Measurements from ENCODE around the gene PRKAG1. TPM values are rescaled to one million over a fixed set of nuclear protein-coding genes. Genes with fewer than 3 reads are reported as not detected.

The PRKAG1 gene
- total RNA-seq, 4 donors from 2014 or later, result 55.9 to 79.9 (median 64.2) TPM

GRCh38 chr12:49028666-49029275 lies 10.2 kb upstream of the PRKAG1 start:
- no peak for ATAC-seq

GRCh38 chr12:49027846-49028555 lies 9.4 kb upstream of the PRKAG1 start:
- ATAC-seq, result no peak
- WGBS, 2 donors (ENCODE audit: low coverage in 1 of 2), result 77 to 82% methylated on average over 5 to 7 of the region's 9 CpGs
- Histone ChIP-seq H3K27ac (no peak overlapping the region), H3K4me3 (no peak overlapping the region), H3K27me3 (no peaks in the 10 kb centered on the region), H3K36me3 (peaks cover 0 to 94% of the 10 kb centered on the region in 2 donors), H3K4me1 (peaks cover 0 to 7% (median 0%) of the 10 kb centered on the region in 3 donors), H3K9me3 (no peaks in the 10 kb centered on the region)
- TF ChIP-seq POLR2A (IDR thresholded peaks at IDR 0.05) (no peak), EP300 (IDR thresholded peaks at IDR 0.05) (no peak), CTCF (IDR thresholded peaks at IDR 0.05) (no peak), POLR2AphosphoS5 (IDR thresholded peaks at IDR 0.05) (no peak)

More at GRCh38 chr12:49028666-49029275, 10.2 kb upstream of the PRKAG1 start:
- no peaks in the 10 kb centered on the region for H3K9me3 ChIP-seq
- no peaks in the 10 kb centered on the region for H3K27me3 ChIP-seq
- WGBS, 2 donors (ENCODE audit: low coverage in 1 of 2), result 80 to 86% methylated on average over 2 to 7 of the region's 10 CpGs
- H3K27ac ChIP-seq, result no peak overlapping the region
- H3K4me1 ChIP-seq, result peaks cover 0 to 15% (median 0%) of the 10 kb centered on the region in 3 donors
- no peak for TF ChIP-seq EP300 (IDR thresholded peaks at IDR 0.05)
- TF ChIP-seq CTCF (IDR thresholded peaks at IDR 0.05), result no peak
- TF ChIP-seq POLR2AphosphoS5 (IDR thresholded peaks at IDR 0.05), result no peak
- no peak for TF ChIP-seq POLR2A (IDR thresholded peaks at IDR 0.05)
- H3K36me3 ChIP-seq, result peaks cover 0 to 94% of the 10 kb centered on the region in 2 donors
- H3K4me3 ChIP-seq, result no peak overlapping the region

- no peak overlapping the region for H3K4me3 ChIP-seq
- ATAC-seq, result no peak
- H3K36me3 ChIP-seq, result peaks cover 0 to 94% of the 10 kb centered on the region in 2 donors
- no peaks in the 10 kb centered on the region for H3K9me3 ChIP-seq
- no peaks in the 10 kb centered on the region for H3K27me3 ChIP-seq
- WGBS, 2 donors (ENCODE audit: low coverage in 1 of 2), result 95 to 100% methylated on average over 3 to 15 of the region's 26 CpGs
- TF ChIP-seq POLR2A (IDR thresholded peaks at IDR 0.05) (no peak), CTCF (IDR thresholded peaks at IDR 0.05) (no peak), EP300 (IDR thresholded peaks at IDR 0.05) (no peak), POLR2AphosphoS5 (IDR thresholded peaks at IDR 0.05) (no peak)
- no peak overlapping the region for H3K27ac ChIP-seq
- H3K4me1 ChIP-seq, result no peaks in the 10 kb centered on the region
Measured at GRCh38 chr12:49026678-49027480, 8.3 kb upstream of the PRKAG1 start.

GRCh38 chr12:49026101-49026500 lies 7.5 kb upstream of the PRKAG1 start:
- ATAC-seq, result no peak

More at GRCh38 chr12:49026101-49026500, 7.5 kb upstream of the PRKAG1 start:
- Histone ChIP-seq H3K36me3 (peaks cover 0 to 94% of the 10 kb centered on the region in 2 donors), H3K9me3 (no peaks in the 10 kb centered on the region), H3K4me1 (no peaks in the 10 kb centered on the region), H3K27me3 (no peaks in the 10 kb centered on the region), H3K4me3 (no peak overlapping the region), H3K27ac (no peak overlapping the region)
- TF ChIP-seq POLR2A (IDR thresholded peaks at IDR 0.05) (no peak), POLR2AphosphoS5 (IDR thresholded peaks at IDR 0.05) (no peak), CTCF (IDR thresholded peaks at IDR 0.05) (no peak), EP300 (IDR thresholded peaks at IDR 0.05) (no peak)
- WGBS, 2 donors (ENCODE audit: low coverage in 1 of 2), result 88 to 97% methylated on average over 6 to 11 of the region's 21 CpGs

Data from gastroesophageal sphincter (tissue), 4 donors.